Stimulated activated CD4-positive, alpha-beta T cell treated with anti-CD3 and anti-CD28 coated beads, Interleukin-12 subunit alpha, Interleukin-12 subunit beta, amount 100 ng/mL, for 4 hours (primary cell): Measurements from ENCODE around the gene DDX25.

ENCODE experiments used
- DNase-seq: peaks from one replicate; pipeline ENCODE4 v3.0.0-alpha.2; 2020

Gene DDX25

GRCh38 chr11:125952973-125953372 is 48.7 kb downstream of the DDX25 start:
- no peak for DNase-seq

DNA sequence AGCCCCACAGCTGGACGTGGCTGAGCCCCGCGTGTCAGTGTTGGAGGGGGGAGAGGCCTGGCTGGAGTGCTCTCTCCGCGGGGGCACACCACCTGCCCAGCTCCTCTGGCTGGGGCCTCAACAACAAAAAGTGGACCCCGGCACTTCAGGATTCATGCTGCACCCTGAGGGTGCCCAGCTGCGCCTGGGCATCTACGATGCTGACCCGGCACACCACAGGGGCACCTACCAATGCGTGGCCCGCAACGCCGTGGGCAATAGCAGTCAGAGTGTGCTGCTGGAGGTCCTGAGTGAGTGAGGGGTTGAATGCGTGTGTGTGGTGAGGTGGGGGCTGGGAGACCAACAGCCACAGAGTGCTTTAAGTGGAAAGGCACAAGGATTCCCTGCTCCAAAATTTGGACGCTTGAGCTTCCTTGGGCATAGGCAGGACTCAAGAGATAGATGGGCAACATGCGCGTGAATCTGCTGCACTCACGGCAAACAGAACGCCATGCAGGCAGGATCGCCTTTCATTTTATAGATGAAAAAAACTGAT is 49.2 kb downstream of the DDX25 start:
- DNase-seq, result no peak

DNA sequence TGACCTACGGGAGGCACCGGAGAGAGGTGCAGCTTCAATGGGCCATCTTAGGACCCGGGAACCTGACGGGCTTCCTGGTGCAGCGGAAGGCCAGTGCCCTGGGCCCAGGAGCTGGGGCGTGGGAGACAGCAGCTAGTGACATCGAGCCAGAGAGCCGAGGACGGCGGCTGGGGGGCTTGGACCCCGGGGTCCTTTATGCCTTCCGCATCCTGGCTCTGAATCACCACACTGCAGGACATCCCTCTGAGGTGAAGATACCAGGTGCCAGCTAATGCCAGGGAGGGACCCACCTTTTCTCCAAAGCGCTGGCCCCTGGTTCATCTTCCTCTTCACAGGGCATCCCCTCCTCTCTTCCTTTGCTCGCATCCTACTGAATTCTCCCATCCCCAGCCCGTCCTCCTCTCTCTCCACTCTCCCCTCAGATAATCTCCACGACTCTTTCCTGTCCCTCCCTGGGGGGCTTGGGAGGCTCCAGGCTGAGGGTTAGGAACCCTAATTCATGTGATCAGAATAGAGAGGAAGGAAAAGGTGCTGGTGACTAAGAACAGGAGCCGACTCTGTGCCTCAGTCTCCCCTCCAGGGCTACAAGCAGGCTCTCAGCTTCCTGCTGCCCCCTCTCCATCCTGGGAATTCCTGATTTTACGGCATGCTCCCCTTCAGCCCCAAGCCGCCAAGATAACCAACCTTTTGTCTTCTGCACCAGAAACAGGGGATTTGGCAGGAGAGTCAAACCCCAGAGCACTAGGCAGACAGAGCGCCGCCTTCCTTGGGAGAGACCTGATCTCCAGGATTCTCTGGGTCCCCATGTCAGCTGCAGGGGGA is 50.0 kb downstream of the DDX25 start:
- DNase-seq, result no peak

- no peak for DNase-seq
These were observed 50.8 kb downstream of the DDX25 start for GRCh38 chr11:125954945-125955640.

DNA sequence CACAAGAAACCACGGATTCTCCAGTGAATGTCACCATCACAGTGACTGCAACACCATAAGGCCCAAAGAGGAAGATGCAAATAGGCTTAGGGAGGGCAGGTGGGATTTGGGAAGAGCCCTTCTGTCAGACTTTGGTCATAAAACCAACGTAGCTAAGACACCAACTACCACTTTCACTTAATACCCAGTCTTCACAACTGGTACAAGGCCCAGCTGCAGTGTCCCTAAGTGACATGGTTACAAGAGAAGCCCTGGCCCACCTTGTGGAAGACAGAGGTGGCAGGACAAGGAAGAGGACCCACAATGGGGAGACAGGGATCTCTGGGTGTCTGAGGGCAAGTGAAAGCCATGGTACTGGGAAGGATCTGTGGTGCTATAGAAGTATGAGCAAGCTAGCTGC is 51.5 kb downstream of the DDX25 start:
- DNase-seq, result no peak

DNA sequence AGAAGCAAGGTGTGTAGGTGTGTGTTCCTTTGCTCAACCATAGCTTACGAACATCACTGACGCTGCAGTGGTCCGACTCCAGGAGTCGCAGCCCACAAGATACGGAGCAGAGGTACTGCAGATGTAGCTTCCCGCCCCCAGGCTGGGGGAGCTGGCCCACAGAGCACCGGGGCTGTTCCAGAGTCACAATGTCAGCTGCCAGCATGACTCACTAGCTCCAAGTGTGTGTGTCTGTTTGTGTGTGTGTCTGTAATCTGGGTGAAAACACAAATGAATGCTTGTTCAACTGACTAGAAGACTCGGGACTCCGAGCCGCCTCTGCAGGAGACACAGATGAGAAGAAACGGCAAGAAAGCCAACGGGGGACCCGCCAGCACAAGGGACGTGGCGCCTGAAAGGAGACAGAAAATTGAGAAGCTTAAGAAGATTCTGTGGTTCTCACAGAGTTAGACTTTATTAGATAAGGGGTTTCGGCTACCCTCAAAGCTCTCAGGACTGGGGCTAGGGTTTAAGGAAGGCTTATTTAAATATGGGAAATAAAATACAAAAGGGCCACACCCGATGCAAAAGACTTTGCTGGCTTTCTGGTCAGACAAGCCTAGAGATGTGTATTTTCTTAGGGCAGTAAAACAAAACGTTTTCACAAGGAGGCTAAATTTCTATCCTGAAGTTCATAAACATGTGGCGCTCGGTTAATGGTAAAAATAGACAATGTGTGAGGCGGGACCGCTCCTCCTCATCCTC is 52.3 kb downstream of the DDX25 start:
- no peak for DNase-seq

- DNase-seq, result no peak
These were observed 53.5 kb downstream of the DDX25 start for GRCh38 chr11:125957618-125958332.

GRCh38 chr11:125958872-125959400 is 54.6 kb downstream of the DDX25 start:
- no peak for DNase-seq

GRCh38 chr11:125959511-125959910 is 55.2 kb downstream of the DDX25 start:
- no peak for DNase-seq

- DNase-seq, result no peak
These were observed 55.6 kb downstream of the DDX25 start for GRCh38 chr11:125959931-125960330.

DNA sequence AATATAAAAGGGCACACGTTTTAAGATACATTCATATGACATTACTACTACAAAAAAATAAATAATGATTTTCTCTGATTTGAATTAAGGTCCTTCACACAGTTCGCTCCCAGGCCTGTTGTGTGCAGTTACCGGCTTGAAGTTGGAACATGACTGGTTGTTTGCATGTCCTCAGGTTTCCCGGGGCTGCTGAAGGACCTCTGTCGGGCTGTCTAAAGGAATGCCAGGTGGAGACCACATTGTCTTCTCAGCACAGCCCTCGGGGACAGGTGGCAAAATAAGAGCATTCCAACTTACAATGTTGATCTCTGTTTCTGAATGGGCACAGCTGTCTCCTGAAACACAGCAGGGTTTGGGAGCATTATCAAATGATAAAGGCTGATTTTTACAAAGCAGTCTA is 56.5 kb downstream of the DDX25 start:
- no peak for DNase-seq

DNA sequence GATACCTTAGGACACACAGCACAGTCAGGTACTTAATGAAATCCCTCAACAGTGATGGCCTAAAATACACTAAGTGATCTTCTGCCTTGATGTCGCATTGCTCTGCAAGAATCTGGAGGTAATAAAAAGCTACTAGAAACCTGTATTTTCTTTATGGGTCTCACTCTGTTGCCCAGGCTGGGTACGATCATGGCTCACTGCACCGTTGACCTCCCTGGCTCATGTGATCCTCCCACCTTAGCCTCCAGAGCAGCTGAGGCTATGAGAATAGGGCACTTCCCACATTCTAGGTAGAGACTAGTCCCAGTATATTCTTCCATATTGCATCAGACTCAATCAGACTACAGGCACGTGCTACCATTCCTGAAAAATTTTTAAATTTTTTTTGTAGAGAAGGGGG is 63.2 kb downstream of the DDX25 start:
- DNase-seq, result no peak

DNA sequence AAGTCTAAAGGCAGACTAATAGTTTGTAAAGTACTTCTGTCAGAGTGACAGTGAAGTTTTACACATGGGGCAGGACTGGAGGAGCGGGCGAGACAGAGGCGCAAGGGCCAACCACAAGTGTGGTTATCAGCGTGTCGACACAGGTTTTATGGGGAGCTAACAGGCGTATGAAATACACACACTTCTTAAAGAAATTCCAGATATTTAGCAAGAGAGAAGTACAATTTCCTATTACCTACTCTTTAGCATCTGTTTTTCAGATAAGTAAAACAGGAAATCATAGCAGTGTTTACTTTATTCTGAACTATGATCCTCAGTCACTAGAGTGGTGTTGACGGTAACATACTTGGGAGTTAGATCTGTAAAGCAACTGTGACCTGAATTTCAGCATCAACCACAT is 64.0 kb downstream of the DDX25 start:
- DNase-seq, result no peak

- DNase-seq, result no peak
These were observed 67.3 kb downstream of the DDX25 start for GRCh38 chr11:125971618-125972017.

DNA sequence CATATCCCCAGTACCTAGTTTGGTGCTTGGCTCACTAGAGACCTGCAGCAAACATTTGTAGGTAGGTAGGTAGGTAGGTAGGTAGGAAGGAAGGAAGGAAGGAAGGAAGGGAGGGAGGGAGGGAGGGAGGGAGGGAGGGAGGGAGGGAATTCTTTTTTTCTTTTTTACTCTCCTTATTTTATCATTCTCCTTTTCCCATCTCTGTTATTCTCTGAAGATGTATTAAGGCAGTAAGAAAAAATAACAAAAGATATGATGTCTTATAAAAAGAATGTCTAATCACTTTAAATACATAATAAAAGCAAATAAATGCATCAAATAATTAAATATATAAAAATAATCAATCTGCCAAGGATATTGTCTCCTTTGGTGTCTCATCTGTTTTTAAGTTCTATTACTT is 70.0 kb downstream of the DDX25 start:
- DNase-seq, result no peak

GRCh38 chr11:125975634-125976033 is 71.3 kb downstream of the DDX25 start:
- no peak for DNase-seq

DNA sequence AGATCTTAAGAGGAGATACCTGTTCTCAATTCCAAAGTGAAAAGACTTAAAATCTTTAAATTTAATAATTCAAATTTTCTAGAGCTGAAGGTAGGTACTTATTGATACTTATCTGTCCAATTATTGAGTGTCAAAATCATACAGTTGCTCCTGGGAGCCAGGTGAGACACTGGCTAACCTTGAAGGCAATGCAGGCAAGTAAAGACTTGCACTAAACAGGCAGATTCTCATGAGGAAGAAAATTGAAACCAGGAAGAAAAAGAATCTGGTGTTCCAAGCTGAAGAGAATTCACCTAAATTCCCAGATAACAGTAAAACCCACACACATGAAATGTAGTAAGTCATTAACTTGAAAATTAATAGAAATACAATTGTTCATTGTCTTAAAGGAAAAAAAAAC is 71.8 kb downstream of the DDX25 start:
- DNase-seq, result no peak

- DNase-seq, result no peak
These were observed 73.0 kb downstream of the DDX25 start for GRCh38 chr11:125977333-125977732.

- DNase-seq, result no peak
These were observed 73.9 kb downstream of the DDX25 start for GRCh38 chr11:125978181-125978716.
